LNCAP (cell line): ENCODE measurements around the gene DMD.

Source experiments
- TF ChIP-seq, protein P1 (sequence below): fragments of 450-650 bp; IDR thresholded peaks from 2 replicates; pipeline ENCODE4 v1.5.1; 2017; ENCODE audit warnings: mild to moderate bottlenecking

Gene DMD

GRCh38 chrX:33078273-33078672 is 133.1 kb downstream of the DMD start:
- TF ChIP-seq, protein P1, sequence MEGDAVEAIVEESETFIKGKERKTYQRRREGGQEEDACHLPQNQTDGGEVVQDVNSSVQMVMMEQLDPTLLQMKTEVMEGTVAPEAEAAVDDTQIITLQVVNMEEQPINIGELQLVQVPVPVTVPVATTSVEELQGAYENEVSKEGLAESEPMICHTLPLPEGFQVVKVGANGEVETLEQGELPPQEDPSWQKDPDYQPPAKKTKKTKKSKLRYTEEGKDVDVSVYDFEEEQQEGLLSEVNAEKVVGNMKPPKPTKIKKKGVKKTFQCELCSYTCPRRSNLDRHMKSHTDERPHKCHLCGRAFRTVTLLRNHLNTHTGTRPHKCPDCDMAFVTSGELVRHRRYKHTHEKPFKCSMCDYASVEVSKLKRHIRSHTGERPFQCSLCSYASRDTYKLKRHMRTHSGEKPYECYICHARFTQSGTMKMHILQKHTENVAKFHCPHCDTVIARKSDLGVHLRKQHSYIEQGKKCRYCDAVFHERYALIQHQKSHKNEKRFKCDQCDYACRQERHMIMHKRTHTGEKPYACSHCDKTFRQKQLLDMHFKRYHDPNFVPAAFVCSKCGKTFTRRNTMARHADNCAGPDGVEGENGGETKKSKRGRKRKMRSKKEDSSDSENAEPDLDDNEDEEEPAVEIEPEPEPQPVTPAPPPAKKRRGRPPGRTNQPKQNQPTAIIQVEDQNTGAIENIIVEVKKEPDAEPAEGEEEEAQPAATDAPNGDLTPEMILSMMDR, result no peak

DNA sequence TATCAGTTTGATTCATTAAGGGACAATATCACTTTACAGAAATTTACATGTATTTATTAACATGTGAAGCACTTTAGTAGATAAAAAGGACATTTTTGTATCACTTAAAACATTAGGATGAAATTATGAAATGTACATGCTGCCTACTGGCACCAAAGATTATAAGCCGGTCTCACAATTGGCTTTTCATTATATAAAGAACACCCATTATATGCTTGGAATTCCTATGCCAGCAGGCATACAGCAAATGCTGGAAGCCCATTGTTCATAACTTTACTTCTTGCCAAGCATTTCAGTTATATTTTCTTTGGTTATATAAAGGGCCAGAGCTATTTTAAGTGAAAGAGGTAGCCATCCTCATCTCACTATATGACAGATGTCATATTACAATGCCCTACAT is 145.9 kb downstream of the DMD start:
- TF ChIP-seq, protein P1, result no peak

DNA sequence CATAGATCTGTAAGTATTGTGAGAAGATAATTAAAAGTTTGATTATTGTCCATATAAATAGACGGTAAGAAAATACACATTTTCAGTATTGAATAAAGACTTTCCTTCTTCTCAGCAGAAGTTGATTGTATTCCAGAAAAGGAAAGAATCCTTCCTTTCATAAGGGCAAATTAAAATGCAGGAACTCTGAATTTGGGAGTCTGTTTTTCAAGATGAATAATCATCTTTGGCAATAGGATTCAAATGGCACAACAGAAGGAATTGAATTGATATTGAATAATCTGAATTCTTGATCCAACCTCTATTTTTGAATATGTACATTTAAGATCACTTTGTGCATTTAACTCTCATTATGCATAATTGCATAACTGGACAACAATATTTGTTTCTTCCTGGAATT is 149.3 kb downstream of the DMD start:
- TF ChIP-seq, protein P1, result no peak

DNA sequence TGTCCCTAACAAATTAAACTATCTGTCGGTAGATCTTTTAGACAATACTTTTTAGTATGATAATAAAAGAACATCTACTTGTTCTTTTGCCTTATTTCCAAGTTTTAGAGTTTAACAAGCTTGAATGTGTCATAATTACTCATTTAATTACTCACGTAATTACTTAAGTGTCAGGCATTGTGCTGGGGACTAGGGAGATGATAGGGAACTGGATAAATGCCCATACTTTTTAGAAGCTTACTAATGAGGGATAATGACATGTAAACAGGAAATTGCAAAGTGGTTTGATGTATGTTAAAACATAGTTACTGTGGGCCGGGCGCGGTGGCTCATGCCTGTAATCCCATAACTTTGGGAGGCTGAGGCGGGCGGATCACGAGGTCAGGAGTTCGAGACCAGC is 158.3 kb downstream of the DMD start:
- TF ChIP-seq, protein P1, result no peak

- TF ChIP-seq, protein P1, result no peak
Measured at GRCh38 chrX:33045882-33046281, 165.5 kb downstream of the DMD start.

GRCh38 chrX:33045245-33045644 is 166.1 kb downstream of the DMD start:
- TF ChIP-seq, protein P1, result no peak

- TF ChIP-seq, protein P1, result no peak
Measured at GRCh38 chrX:33041141-33041540, 170.2 kb downstream of the DMD start.

- TF ChIP-seq, protein P1, result no peak
Measured at GRCh38 chrX:33032700-33033099, 178.6 kb downstream of the DMD start.
